Measurements from ENCODE around the gene HGFAC.

HGFAC gene

DNA sequence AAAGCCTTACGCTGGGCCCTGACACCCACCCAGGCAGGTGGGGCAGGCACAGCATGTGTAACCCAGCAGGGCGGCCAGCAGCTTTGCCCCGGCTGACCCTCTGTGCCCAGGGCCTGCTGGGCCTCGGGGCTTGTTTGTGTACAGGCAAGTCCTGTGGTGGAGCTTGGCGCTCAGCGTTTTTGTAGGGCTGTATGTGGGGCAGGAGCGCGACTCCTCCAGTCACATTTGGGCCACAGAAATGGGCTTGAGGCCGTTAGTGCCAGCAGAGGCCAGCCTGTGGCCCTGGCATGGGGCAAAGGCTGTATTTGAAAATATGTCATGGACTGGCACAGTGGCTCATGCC is 14.7 kb upstream of the HGFAC start:
- no peak for DNase-seq

DNA sequence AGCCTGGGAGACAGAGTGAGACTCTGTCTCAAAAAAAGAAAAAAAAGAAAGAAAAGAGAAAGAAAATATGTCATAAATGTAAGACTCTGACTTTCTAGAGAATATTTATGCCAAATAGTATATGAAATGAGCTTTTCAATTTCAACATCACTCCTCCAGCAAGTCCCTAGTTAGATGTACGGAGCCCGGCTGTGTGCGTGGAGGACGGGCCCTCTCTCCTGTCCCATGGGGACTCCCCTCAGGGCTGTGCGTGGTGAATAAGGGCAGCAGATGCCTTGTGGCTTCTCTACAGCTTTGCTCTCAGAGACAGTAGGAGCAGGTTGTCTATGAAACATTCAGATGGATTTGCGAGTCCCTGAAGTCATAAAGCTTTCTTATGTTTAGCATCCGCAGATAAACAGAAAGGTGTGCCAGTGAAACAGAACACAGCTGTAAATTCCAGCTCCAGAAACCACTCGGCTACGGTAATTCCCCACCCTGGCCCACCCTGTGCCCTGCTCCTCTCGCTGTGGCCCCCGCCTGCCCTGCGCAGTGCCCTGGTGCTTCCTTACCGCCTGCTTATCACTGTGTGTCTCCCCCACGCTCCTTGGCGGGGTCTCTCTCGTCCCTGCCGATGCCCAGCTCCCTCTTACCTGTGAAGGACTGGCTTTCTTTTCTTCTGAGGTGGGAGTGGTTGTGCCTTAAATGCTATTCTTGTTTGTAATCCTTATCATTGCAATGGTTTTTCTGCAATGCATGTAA is 13.9 kb upstream of the HGFAC start:
- DNase-seq, result no peak

DNA sequence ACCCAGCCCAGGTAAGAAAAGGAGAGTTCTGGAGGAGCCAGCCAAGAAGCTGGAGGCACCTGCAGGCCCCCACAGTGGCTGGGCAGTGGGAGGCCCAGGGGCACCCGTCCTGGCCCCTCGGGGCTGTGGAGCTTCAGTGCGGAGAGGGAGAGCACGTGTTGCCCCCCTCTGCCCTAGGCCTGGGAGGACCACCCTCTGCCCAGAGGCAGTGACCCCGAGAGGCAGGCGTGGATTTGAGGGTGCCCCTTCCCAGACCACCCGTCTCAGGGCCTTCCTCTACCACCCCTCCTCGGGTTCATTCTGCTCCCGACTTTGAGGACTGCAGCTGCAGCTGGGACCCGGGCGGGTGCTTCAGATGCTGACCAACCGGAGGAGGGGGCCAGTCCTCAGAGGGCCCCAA is 12.1 kb upstream of the HGFAC start:
- no peak for DNase-seq

GRCh38 chr4:3430524-3430923 is 11.2 kb upstream of the HGFAC start:
- no peak for DNase-seq

GRCh38 chr4:3431446-3431993 is 10.2 kb upstream of the HGFAC start:
- DNase-seq, result no peak

DNA sequence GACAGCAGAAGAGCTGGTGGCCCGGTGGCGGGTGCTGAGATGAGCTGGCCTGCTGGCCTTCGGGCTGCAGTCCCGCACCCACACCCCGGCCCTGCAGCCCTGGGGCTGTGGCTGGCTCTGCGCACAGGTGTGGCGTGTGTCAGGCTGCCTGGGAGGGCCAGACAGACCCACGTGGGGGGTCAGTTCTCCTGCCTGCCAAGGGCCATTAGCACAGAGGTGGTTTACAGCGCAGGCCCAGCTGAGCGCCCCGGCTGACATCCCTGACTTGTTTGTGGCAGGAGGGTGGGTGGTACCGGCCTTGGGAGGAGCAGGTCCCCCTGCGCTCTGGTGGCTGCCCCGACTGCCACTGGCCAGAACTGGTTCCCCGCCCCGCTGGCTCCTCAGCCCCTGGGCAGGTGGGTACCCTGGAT is 9.4 kb upstream of the HGFAC start:
- DNase-seq, result no peak

- DNase-seq, result no peak
Measured at GRCh38 chr4:3433138-3433869, 8.5 kb upstream of the HGFAC start.

GRCh38 chr4:3434881-3435685 is 6.7 kb upstream of the HGFAC start:
- no peak for DNase-seq

DNA sequence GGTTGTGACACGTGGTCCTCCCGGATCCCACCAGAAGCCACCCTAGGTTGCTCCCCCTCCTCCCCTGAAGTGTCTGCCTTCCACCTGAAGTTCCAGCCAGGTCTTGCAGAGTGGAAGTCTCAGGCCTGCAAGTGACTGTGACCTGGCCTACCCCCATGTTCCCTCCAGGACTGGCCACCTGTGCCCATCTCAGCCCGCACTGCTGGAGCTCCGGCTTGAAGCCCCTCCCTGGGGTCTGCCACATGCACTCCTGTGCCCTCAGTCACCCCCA is 6.1 kb upstream of the HGFAC start:
- DNase-seq, result no peak

GRCh38 chr4:3436048-3436797 is 5.5 kb upstream of the HGFAC start:
- no peak for DNase-seq

DNA sequence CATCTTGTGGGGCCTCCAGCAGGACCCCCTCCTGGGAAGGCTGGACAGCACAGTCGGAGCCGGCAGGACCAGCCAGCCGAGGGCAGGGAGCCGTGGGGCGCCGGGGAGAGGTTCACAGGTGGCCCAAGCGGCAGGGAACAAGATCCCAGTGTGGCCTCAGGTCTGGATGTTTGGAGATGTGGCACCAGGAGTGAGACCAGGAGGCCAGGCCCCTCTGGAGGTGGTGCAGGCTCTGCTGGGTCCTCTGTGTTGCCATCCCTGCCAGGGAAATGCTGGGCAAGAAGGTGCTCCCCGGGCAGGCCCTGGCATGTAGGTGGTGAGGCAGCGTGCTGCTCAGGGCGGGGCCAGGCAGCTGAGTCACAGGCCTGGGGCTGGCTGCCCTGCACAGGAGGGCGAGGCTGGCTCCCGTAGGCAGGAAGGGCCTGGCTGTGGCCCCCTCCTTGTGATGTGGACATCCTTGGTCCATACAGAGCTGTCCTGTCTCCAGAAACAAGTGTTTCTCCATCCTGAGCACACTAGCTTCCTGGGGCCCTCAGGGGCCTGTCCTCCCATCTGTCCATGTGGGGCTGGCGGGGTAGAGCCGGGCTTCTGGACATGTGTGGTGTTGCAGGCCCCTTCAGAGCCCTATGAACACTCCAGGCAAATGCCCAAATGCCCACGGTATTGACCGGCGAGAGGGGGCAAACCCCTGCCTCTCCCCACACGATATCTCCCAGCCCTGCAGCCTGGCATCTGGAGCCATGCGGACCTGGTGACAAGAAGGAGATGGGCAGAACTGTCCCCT is 4.8 kb upstream of the HGFAC start:
- no peak for DNase-seq

DNA sequence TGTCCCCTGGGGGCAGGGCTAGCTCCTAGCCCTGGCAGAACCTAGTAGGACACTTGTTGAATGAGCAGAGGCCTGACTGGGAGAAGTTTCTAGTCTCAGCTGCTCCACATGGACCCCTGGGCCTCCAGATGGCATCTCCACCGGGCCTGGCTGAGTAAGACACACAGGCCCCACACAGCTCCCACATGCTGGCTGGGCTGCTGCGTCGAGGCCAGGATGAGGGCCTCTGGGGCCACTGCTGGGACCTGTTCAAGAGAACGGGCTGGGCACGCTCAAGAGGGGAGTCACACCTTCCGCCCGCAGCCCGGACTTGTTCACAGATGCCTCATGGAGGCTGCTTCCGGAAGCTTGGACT is 4.2 kb upstream of the HGFAC start:
- no peak for DNase-seq

DNA sequence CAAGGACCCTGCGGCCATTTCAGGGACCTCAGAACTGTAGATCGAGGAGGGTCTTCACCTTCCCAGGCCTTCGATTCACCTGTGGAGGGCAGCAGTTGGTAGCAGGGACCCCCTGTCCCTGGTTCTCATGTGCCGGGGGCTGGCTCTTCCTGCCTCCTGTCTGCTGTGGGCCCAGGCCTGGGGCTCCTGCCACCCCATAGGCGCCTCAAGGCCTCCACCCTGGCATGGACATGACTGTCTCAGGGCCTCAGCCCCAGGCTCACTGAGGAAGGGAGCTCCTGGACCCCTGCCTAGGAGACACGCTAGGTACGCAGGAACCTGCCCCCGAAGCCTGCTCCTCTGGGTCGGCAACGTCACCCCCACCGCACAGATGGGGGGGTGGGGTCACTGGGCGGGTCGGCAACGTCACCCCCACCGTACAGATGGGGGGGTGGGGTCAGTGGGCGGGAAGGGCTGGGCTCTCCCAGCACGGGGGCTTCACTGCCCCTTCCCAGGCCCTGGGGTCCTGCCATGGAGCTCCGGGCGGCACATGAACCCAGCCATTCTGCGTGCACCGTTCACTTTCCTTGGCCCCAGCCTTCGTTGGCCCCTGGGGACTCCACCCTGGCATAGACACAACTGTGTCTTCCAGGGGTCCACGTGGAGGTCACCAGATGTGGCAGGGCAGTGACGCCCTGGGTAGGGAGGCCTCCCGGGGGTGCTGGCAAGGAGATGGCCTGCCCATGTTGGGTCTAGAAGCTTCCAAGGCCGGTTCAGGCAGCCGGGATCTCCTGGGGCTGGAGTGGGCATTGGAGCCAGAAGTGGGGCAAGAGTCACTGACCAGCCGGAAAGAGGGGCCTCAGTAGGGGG is 3.5 kb upstream of the HGFAC start:
- no peak for DNase-seq

- no peak for DNase-seq
Measured at GRCh38 chr4:3438847-3439180, 3.0 kb upstream of the HGFAC start.

- DNase-seq, result no peak
Measured at GRCh38 chr4:3439391-3439790, 2.4 kb upstream of the HGFAC start.

GRCh38 chr4:3440011-3440410 is 1.8 kb upstream of the HGFAC start:
- DNase-seq, result no peak

- DNase-seq, result no peak
Measured at GRCh38 chr4:3440979-3441500, 728 bp upstream of the HGFAC start.

GRCh38 chr4:3442460-3442958 is 741 bp downstream of the HGFAC start:
- DNase-seq, result no peak

DNA sequence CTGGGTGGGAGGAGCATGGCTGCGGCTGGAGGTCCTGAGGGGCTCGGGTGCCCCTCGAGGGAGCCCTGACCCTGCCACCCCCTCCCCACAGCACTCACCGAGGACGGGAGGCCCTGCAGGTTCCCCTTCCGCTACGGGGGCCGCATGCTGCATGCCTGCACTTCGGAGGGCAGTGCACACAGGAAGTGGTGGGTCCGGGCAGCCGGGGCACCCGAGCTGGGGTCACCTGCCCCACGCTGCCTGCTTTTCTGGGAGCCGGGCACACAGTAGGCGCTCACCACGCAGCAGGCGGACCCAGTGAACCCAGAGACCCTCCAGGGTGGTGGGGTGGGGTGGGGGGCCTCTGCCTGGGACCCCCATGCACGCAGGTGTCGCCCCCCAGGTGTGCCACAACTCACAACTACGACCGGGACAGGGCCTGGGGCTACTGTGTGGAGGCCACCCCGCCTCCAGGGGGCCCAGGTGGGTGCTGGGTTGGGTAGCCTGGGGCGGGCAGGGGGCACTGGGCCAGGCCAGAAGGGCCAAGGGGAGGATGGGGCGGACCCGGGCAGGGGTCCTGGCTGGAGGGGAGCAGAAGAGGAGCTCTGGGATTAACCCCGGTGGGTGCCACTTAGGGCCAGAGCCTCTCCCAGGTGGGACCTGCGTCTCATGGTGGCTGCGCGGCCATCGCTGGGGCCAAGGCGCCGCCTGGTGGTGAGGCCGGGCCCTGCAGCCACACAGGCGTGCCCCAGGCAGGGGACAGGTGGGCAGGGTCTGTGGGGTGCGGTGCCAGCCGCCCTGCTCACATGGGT is 1.4 kb downstream of the HGFAC start:
- DNase-seq, result peak; percentile 48 to 68

DNA sequence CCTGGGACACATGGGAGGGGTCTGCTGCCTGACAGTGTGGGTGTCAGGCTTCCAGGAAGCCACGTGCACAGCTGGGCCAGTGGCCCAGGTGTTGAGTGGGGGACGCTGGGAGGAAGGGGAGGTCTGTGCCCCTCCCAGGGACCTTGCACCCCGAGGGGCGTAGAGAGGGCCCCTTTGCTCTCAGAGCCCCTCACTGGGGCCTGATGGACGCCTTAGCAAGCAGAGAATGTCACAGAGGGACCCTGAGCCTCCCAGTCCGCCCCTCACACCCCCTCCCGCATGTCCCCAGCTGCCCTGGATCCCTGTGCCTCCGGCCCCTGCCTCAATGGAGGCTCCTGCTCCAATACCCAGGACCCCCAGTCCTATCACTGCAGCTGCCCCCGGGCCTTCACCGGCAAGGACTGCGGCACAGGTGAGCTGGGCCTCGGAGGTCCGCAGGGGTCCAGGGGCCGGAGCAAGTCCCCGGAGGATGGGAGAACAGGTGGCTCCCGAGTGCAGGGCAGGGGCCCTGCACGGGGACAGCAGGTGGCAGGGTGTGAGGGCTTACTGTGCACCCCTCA is 2.1 kb downstream of the HGFAC start:
- no peak for DNase-seq
